Osteocyte (in vitro differentiated cells): Measurements from ENCODE around the gene PSMD3. TPM values are rescaled to one million over a fixed set of nuclear protein-coding genes. Genes with fewer than 3 reads are reported as not detected.
A peak's percentile ranks its signal among the peaks of the same experiment; 100 is the strongest.

Experiments
- DNase-seq: peaks from one replicate; pipeline ENCODE4 v3.0.0; 2021; ENCODE audit warnings: mixed read lengths; ENCODE audit not compliant: unreplicated experiment; ENCODE audit errors: extremely low spot score
- H3K27ac Mint-ChIP-seq: one replicate; pipeline ENCODE4 v1.8.0; 2021; ENCODE audit warnings: mild to moderate bottlenecking, mixed read lengths; ENCODE audit not compliant: unreplicated experiment
- H3K27me3 Mint-ChIP-seq: one replicate; pipeline ENCODE4 v1.8.0; 2021; ENCODE audit warnings: mixed read lengths; ENCODE audit not compliant: unreplicated experiment
- H3K36me3 Mint-ChIP-seq: one replicate; pipeline ENCODE4 v1.8.0; 2021; ENCODE audit warnings: mixed read lengths; ENCODE audit not compliant: unreplicated experiment
- H3K4me1 Mint-ChIP-seq: one replicate; pipeline ENCODE4 v1.8.0; 2021; ENCODE audit warnings: mixed read lengths; ENCODE audit not compliant: unreplicated experiment
- H3K4me3 Mint-ChIP-seq: one replicate; pipeline ENCODE4 v1.8.0; 2021; ENCODE audit warnings: mild to moderate bottlenecking, moderate library complexity, mixed read lengths; ENCODE audit not compliant: unreplicated experiment
- H3K9me3 Mint-ChIP-seq: one replicate; pipeline ENCODE4 v1.8.0; 2021; ENCODE audit warnings: mixed read lengths; ENCODE audit not compliant: unreplicated experiment
- CTCF ChIP-seq: fragments of 200-600 bp; sonication (generic); IDR thresholded peaks from 2 replicates; pipeline ENCODE4 v1.5.0; 2021; ENCODE audit warnings: antibody characterized with exemption, mild to moderate bottlenecking, moderate library complexity
- total RNA-seq: library from RNA; stranded (reverse); gene quantifications from 2 replicates; pipeline ENCODE4 v1.2.1, GENCODE V29; 2021

The PSMD3 gene
- total RNA-seq, 1 donor from 2014 or later: 96.9 TPM

GRCh38 chr17:39969375-39969774, 11.2 kb upstream of the PSMD3 start:
- Mint-ChIP-seq H3K27me3 (peaks cover 75% of the 10 kb centered on the region), H3K9me3 (no peaks in the 10 kb centered on the region), H3K4me3 (no peak overlapping the region), H3K27ac (no peak overlapping the region), H3K4me1 (peaks cover 6% of the 10 kb centered on the region), H3K36me3 (no peaks in the 10 kb centered on the region)
- DNase-seq: no peak
- no peak for TF ChIP-seq CTCF

GRCh38 chr17:39970157-39970692, 10.4 kb upstream of the PSMD3 start:
- Mint-ChIP-seq H3K4me1 (peaks cover 6% of the 10 kb centered on the region), H3K36me3 (no peaks in the 10 kb centered on the region), H3K27ac (no peak overlapping the region), H3K9me3 (no peaks in the 10 kb centered on the region), H3K27me3 (peaks cover 73% of the 10 kb centered on the region), H3K4me3 (no peak overlapping the region)
- TF ChIP-seq CTCF: no peak
- DNase-seq: no peak

DNA sequence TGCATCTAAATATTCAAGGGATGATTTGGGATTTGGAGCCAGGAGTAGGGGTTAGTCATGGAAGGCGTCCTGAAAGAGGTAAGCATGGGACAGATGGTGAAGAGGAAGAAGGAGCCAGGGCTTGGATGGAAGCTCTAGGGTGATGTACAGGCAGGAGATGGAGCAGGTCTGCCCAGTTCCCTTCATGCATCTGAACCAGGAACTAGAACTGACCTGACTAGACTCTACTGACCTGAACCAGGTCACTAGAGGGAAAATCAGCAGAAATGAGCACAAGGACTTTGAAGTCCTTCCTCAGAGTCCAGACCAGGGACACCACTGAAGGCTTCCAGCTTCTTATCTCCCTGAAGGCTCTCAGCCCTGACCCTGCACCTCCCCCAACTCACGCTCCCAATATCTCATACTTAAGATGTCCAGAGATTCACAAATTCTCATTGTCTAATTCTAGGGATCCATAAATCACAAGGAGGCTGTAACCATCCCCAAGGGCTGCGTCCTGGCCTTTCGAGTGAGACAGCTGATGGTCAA, 9.5 kb upstream of the PSMD3 start:
- Mint-ChIP-seq H3K27me3 (peaks cover 70% of the 10 kb centered on the region), H3K4me1 (peaks cover 6% of the 10 kb centered on the region), H3K36me3 (no peaks in the 10 kb centered on the region), H3K4me3 (no peak overlapping the region), H3K27ac (no peak overlapping the region), H3K9me3 (no peaks in the 10 kb centered on the region)
- DNase-seq: no peak
- TF ChIP-seq CTCF: no peak

DNA sequence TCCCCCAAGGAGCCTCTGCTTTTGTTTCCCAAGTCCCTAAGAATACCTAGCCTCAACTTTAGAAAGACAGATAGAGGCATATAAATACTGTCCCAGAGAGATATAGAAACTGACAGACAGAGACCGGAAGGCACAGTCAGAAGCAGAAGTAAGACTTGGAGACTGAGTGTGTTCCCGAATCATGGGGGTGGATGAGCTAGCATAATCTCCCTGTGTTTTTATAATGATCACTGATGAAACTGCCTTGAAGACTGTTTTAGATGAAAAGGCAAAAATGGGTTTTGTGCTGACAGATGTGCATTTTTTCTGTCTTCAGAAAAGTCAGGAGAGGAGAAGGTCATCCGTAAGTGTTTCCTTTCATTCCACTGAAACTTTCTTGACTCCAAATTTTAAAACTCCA, 8.3 kb upstream of the PSMD3 start:
- no peak for TF ChIP-seq CTCF
- H3K36me3 Mint-ChIP-seq: no peaks in the 10 kb centered on the region
- no peaks in the 10 kb centered on the region for H3K9me3 Mint-ChIP-seq
- H3K27ac Mint-ChIP-seq: peak overlapping the region; percentile 58
- peaks cover 6% of the 10 kb centered on the region for H3K4me1 Mint-ChIP-seq
- H3K4me3 Mint-ChIP-seq: no peak overlapping the region
- no peak for DNase-seq
- peaks cover 61% of the 10 kb centered on the region for H3K27me3 Mint-ChIP-seq

DNA sequence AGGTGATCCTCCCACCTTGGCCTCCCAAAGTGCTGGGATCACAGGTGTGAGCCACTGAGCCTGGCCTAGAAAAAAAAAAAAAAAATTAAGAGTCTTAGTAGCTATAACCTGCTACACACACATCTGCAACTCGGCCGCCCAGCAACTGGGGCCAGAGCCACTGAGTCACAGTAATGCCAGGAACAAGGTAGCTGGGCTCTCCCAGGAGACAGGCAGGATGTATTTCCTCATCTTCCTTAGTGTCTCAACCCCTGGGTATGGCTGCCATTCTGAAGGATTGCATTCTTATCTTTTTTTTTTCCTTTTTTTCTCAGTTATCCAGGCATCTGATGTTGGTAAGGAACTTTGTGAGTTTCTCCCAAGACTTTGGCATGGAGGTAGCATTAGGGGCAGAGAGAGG, 7.1 kb upstream of the PSMD3 start:
- H3K9me3 Mint-ChIP-seq: no peaks in the 10 kb centered on the region
- H3K27ac Mint-ChIP-seq: no peak overlapping the region
- no peak for TF ChIP-seq CTCF
- no peaks in the 10 kb centered on the region for H3K36me3 Mint-ChIP-seq
- peaks cover 57% of the 10 kb centered on the region for H3K27me3 Mint-ChIP-seq
- peaks cover 6% of the 10 kb centered on the region for H3K4me1 Mint-ChIP-seq
- H3K4me3 Mint-ChIP-seq: no peak overlapping the region
- DNase-seq: no peak
